K562 (cell line): ENCODE measurements around the gene TMEM214. TPM values are rescaled to one million over a fixed set of nuclear protein-coding genes. Genes with fewer than 3 reads are reported as not detected.
A peak's percentile ranks its signal among the peaks of the same experiment; 100 is the strongest.

ENCODE experiments used
- ATAC-seq: fragments of 200-7000 bp; cut with Tn5 transposase; 3 replicates; pipeline ENCODE4 v1.9.1; 2020; ENCODE audit warnings: moderate library complexity
- BruUV-seq: library from RNA; stranded (reverse); fragments of 400-500 nt; replicated peaks from 2 replicates; lab custom pipeline; 2021; lab: Mats Ljungman, UMichigan
- CTCF ChIA-PET: fragments of 300-600 bp; formaldehyde crosslinking; extraction: SDS; loops from one replicate; lab custom pipeline; 2021; ENCODE audit warnings: low intra/inter-chr PET ratio; lab: Yijun Ruan, JAX
- POLR2A ChIA-PET: fragments of 300-600, 350-650 bp; sonication (Branson Sonifier 250); formaldehyde crosslinking; extraction: SDS; loops from one replicate; lab custom pipeline; 2021; ENCODE audit warnings: antibody characterized with exemption, inconsistent platforms; lab: Yijun Ruan, JAX
- DNase-seq, 4 experiments: peaks; one replicate each; pipeline versions ENCODE4 v3.0.0 to v3.0.0-alpha.2; 2011 to 2018; ENCODE audit warnings: low spot score in 3 of 4, mixed read lengths in 3 of 4; ENCODE audit errors: extremely low read depth in 1 of 4
- FAIRE-seq: peaks from 2 replicates; lab custom pipeline; 2011; peaks lifted over from hg19 to GRCh38; lab: Jason Lieb, UNC
- H2AFZ ChIP-seq: 2 replicates; pipeline ENCODE4 v1.6.0; 2011; ENCODE audit warnings: low read depth, low read length, control low read depth, inconsistent platforms
- H3K27ac ChIP-seq: fragments of 200-600 bp; 3 replicates; pipeline ENCODE4 v1.8.0; 2011; ENCODE audit warnings: low read depth, mild to moderate bottlenecking, control low read depth, inconsistent platforms, low read length, moderate library complexity, mixed read lengths; ENCODE audit errors: extremely low read depth
- H3K27me3 ChIP-seq, 2 experiments: fragments of 300-600 bp in 1 of 2; 2 replicates in 1 of 2; 3 replicates in 1 of 2; pipeline versions ENCODE4 v1.6.0 to v1.8.0; 2011; ENCODE audit warnings: inconsistent platforms in 2 of 2, low read length in 2 of 2, mild to moderate bottlenecking in 1 of 2, mixed read lengths in 1 of 2, moderate library complexity in 1 of 2; ENCODE audit not compliant: control insufficient read depth in 2 of 2, insufficient read depth in 2 of 2
- H3K36me3 ChIP-seq: fragments of 300-600 bp; 3 replicates; pipeline ENCODE4 v1.8.0; 2011; ENCODE audit warnings: mild to moderate bottlenecking, low read length, inconsistent platforms; ENCODE audit not compliant: control insufficient read depth, insufficient read depth
- H3K4me1 ChIP-seq, 2 experiments: fragments of 200-600 bp in 1 of 2; replicated peaks in 1 of 2; 2 replicates in 1 of 2; 3 replicates in 1 of 2; pipeline versions ENCODE4 v1.5.1 to v1.8.0; 2011; ENCODE audit warnings: inconsistent platforms in 2 of 2, low read length in 2 of 2, mild to moderate bottlenecking in 1 of 2, mixed read lengths in 1 of 2, moderate library complexity in 1 of 2; ENCODE audit not compliant: control insufficient read depth in 2 of 2, insufficient read depth in 2 of 2
- H3K4me2 ChIP-seq: 2 replicates; pipeline ENCODE4 v1.6.1; 2011; ENCODE audit warnings: low read length, control low read depth, inconsistent platforms, mixed read lengths; ENCODE audit not compliant: insufficient read depth
- H3K4me3 ChIP-seq: fragments of 200-600 bp; sonication (generic), shearing (Covaris generic); 2 replicates; pipeline ENCODE4 v1.5.1; 2016; ENCODE audit warnings: control low read depth, inconsistent platforms
- H3K79me2 ChIP-seq: fragments of 200-600 bp; 3 replicates; pipeline ENCODE4 v1.8.0; 2011; ENCODE audit warnings: low read length, inconsistent platforms; ENCODE audit not compliant: control insufficient read depth, insufficient read depth
- H3K9ac ChIP-seq, 2 experiments: 2 replicates each; pipeline versions ENCODE4 v1.6.0 to v1.6.1; 2011; ENCODE audit warnings: low read depth in 2 of 2, low read length in 2 of 2, control low read depth in 1 of 2, inconsistent platforms in 1 of 2, mild to moderate bottlenecking in 1 of 2, mixed read lengths in 1 of 2; ENCODE audit not compliant: insufficient read depth in 1 of 2
- H3K9me1 ChIP-seq: one replicate; pipeline ENCODE4 v1.6.0; 2011; ENCODE audit warnings: inconsistent platforms, mild to moderate bottlenecking, low read length, moderate library complexity; ENCODE audit not compliant: control insufficient read depth, insufficient read depth
- H3K9me3 ChIP-seq: replicated peaks from 2 replicates; pipeline ENCODE4 v1.5.1; 2011; ENCODE audit warnings: low read depth, low read length, inconsistent platforms; ENCODE audit not compliant: control insufficient read depth, insufficient read depth
- H4K20me1 ChIP-seq: replicated peaks from 2 replicates; pipeline ENCODE4 v1.6.1; 2011; ENCODE audit warnings: low read length, inconsistent platforms, mixed read lengths; ENCODE audit not compliant: control insufficient read depth, insufficient read depth
- PML ChIP-seq: IDR thresholded peaks from 2 replicates; pipeline ENCODE4 v1.6.1; 2012; ENCODE audit warnings: low read length, inconsistent platforms
- TAL1 ChIP-seq: fragments of 450-650 bp; IDR thresholded peaks from 2 replicates; pipeline ENCODE4 v1.6.1; 2016; ENCODE audit warnings: mild to moderate bottlenecking
- WGBS: fragments of 100-300 bp; shearing (Covaris generic); methylation state at CpG from one replicate; pipeline ENCODE4 v1.1.6; 2016; ENCODE audit warnings: low coverage, mixed read lengths; ENCODE audit not compliant: insufficient coverage; ENCODE audit errors: missing lambda C conversion rate; 5-methylcytosine and 5-hydroxymethylcytosine counted together
- in situ Hi-C: fragments of 300-500 bp; cut with MboI; formaldehyde crosslinking; loops from 4 replicates; pipeline ENCODE4 v1.15.0; 2018; ENCODE audit warnings: inconsistent platforms, mixed read lengths
- intact Hi-C: fragments of 100-400 bp; cut with micrococcal nuclease; formaldehyde crosslinking; loops from 2 replicates; pipeline ENCODE4 v1.14.2; 2022
- polyA plus RNA-seq, 8 experiments: library from polyadenylated mRNA; depleted of rRNA in 4 of 8; stranded (reverse) in 5 of 8; unstranded in 3 of 8; fragments of >200 nt; fragmentation: Nextera tagmentation in 2 of 8; fragmentation: Illumina TruSeq in 1 of 8; extraction: Ambion mirVana in 2 of 8; extraction: Trizol in 1 of 8; gene quantifications; 2 replicates each; pipeline versions ENCODE4 v1.2.1 to v1.2.3, GENCODE V29; 2011 to 2014; ENCODE audit warnings: inconsistent platforms in 1 of 8, missing spikeins in 1 of 8
- total RNA-seq, 7 experiments: library from RNA; depleted of rRNA in 6 of 7; stranded (reverse); fragments of >200 nt in 6 of 7; fragmentation: Illumina TruSeq in 2 of 7; extraction: Trizol in 2 of 7; gene quantifications; 2 replicates each; pipeline versions ENCODE4 v1.2.1 to v1.2.3, GENCODE V29; 2011 to 2021; ENCODE audit warnings: low replicate concordance in 1 of 7
- TF ChIP-seq, protein P1 (sequence below): sonication (generic); formaldehyde crosslinking; IDR thresholded peaks from 2 replicates; pipeline ENCODE4 v1.4.0; 2020; ENCODE audit warnings: mild to moderate bottlenecking, missing genetic modification reagents
- TF ChIP-seq, protein P2 (sequence below): fragments of 450-650 bp; IDR thresholded peaks from 2 replicates; pipeline ENCODE4 v1.6.1; 2016; ENCODE audit warnings: mild to moderate bottlenecking
- TF ChIP-seq, protein P3 (sequence below): sonication (generic); formaldehyde crosslinking; IDR thresholded peaks from 2 replicates; pipeline ENCODE4 v1.8.1; 2023; ENCODE audit warnings: mild to moderate bottlenecking, missing genetic modification reagents

The TMEM214 gene
- total and polyA plus RNA-seq, 9 of the 15 experiments (the other 6 are each of a cell fraction or from before 2014, with no cell fraction given), result 11.4 to 81.4 (median 44.1) TPM

DNA sequence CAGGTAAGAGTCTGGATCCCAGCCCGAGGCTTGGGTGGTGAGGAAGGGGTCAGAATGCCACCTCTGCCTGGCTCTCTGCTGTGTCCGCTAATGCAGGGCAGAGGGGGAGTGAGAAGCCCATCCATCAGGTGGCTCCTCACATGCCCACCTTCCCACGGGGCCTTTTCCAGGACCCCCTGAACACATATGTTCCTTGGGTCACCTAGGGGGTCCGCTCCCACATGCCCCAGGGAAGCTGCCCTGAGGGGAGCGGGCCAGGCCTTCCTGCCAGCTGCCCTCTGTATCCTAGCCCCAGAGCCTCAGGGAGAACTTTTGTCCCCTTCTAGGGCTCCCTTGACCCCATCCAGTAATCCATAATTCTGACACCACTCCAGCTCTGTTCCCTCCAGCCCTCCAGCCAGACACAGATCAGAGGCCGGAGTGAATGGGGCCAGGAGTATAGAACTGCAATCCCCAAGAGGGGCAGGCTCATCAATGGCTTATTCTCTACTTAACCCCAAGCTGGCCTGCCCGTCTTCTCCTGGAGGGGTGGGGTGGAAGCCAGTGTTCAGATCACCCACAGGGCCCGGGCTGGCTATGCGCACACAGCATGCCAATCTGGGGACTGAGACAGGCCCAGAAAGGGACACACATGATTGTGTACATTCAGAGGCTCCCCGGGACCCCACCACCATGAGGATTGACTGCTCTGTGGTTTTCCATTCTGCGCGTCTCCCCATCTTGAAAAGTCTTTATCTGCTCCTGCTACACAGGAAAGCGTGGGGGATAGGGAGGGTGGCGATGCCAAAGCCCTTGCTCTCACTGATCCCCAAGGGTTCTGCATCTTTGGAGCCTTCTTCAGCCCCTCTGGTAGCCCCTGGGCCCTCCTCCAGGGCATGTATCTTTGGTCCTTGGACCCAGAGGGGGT lies 46.7 kb downstream of the TMEM214 start:
- Histone ChIP-seq H3K27ac (no peak overlapping the region), H3K4me3 (no peak overlapping the region), H2AFZ (peak overlapping the region; percentile 90), H3K79me2 (no peaks in the 10 kb centered on the region), H4K20me1 (no peaks in the 10 kb centered on the region), H3K9ac (peak overlapping the region in 1 of 2 experiments; percentile 77; a peak in 2 of 4 replicates), H3K36me3 (no peaks in the 10 kb centered on the region), H3K4me1 (peaks cover 63 to 65% of the 10 kb centered on the region in 2 experiments), H3K27me3 (no peaks in the 10 kb centered on the region), H3K9me1 (peaks cover 4% of the 10 kb centered on the region), H3K4me2 (no peak overlapping the region), H3K9me3 (no peaks in the 10 kb centered on the region)
- BruUV-seq, result no TSS peak
- FAIRE-seq (no peak), ATAC-seq (no peak), DNase-seq (no peak)
- in situ Hi-C loops (no loop called here), intact Hi-C loops (loop anchor here (2.0 kb wide), 2 partner anchors 29 to 233 kb away; partner anchors contain the start of gene AGBL5)
- CTCF ChIA-PET, result no interaction called here
- POLR2A ChIA-PET, result interaction anchor here (0.7 to 1.0 kb wide), 5 partner anchors 8 to 121 kb away, joined by 3 read pairs; no protein-coding TSS in a partner anchor
- TF ChIP-seq, protein P1, sequence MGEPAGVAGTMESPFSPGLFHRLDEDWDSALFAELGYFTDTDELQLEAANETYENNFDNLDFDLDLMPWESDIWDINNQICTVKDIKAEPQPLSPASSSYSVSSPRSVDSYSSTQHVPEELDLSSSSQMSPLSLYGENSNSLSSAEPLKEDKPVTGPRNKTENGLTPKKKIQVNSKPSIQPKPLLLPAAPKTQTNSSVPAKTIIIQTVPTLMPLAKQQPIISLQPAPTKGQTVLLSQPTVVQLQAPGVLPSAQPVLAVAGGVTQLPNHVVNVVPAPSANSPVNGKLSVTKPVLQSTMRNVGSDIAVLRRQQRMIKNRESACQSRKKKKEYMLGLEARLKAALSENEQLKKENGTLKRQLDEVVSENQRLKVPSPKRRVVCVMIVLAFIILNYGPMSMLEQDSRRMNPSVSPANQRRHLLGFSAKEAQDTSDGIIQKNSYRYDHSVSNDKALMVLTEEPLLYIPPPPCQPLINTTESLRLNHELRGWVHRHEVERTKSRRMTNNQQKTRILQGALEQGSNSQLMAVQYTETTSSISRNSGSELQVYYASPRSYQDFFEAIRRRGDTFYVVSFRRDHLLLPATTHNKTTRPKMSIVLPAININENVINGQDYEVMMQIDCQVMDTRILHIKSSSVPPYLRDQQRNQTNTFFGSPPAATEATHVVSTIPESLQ (CRISPR knock-in tag), result no peak
- TF ChIP-seq TAL1 (no peak), PML (no peak)
- TF ChIP-seq, protein P2, sequence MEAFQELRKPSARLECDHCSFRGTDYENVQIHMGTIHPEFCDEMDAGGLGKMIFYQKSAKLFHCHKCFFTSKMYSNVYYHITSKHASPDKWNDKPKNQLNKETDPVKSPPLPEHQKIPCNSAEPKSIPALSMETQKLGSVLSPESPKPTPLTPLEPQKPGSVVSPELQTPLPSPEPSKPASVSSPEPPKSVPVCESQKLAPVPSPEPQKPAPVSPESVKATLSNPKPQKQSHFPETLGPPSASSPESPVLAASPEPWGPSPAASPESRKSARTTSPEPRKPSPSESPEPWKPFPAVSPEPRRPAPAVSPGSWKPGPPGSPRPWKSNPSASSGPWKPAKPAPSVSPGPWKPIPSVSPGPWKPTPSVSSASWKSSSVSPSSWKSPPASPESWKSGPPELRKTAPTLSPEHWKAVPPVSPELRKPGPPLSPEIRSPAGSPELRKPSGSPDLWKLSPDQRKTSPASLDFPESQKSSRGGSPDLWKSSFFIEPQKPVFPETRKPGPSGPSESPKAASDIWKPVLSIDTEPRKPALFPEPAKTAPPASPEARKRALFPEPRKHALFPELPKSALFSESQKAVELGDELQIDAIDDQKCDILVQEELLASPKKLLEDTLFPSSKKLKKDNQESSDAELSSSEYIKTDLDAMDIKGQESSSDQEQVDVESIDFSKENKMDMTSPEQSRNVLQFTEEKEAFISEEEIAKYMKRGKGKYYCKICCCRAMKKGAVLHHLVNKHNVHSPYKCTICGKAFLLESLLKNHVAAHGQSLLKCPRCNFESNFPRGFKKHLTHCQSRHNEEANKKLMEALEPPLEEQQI, result no peak
- TF ChIP-seq, protein P3, sequence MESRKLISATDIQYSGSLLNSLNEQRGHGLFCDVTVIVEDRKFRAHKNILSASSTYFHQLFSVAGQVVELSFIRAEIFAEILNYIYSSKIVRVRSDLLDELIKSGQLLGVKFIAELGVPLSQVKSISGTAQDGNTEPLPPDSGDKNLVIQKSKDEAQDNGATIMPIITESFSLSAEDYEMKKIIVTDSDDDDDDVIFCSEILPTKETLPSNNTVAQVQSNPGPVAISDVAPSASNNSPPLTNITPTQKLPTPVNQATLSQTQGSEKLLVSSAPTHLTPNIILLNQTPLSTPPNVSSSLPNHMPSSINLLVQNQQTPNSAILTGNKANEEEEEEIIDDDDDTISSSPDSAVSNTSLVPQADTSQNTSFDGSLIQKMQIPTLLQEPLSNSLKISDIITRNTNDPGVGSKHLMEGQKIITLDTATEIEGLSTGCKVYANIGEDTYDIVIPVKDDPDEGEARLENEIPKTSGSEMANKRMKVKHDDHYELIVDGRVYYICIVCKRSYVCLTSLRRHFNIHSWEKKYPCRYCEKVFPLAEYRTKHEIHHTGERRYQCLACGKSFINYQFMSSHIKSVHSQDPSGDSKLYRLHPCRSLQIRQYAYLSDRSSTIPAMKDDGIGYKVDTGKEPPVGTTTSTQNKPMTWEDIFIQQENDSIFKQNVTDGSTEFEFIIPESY (CRISPR knock-in tag), result 0 out of 2 replicates have a peak, but pooled peaks have one; percentile 2
- WGBS, result 85% methylated on average over 13 of the region's 14 CpGs
